Activated CD8-positive, alpha-beta T cell treated with anti-CD3 and anti-CD28 coated beads for 36 hours (primary cell): ENCODE results near the gene CWC22. TPM values are rescaled to one million over a fixed set of nuclear protein-coding genes. Genes with fewer than 3 reads are reported as not detected.

Source experiments
- ATAC-seq: fragments of 200-7000 bp; cut with Tn5 transposase; one replicate; pipeline ENCODE4 v1.10.0; 2021; ENCODE audit warnings: mild to moderate bottlenecking, moderate library complexity
- CTCF ChIA-PET: fragments of 350-600 bp; sonication (Branson Sonifier 250); formaldehyde crosslinking; loops from one replicate; lab custom pipeline; 2021; ENCODE audit warnings: antibody characterized with exemption; lab: Charles Lee
- POLR2A ChIA-PET: fragments of 350-600 bp; sonication (Branson Sonifier 250); formaldehyde crosslinking; loops from one replicate; lab custom pipeline; 2021; ENCODE audit warnings: antibody characterized with exemption; lab: Charles Lee
- DNase-seq: peaks from one replicate; pipeline ENCODE4 v3.0.0-alpha.2; 2020
- H3K27ac Mint-ChIP-seq: one replicate; pipeline ENCODE4 v1.8.0; 2021; ENCODE audit warnings: mild to moderate bottlenecking, mixed read lengths
- H3K27me3 Mint-ChIP-seq: one replicate; pipeline ENCODE4 v1.8.0; 2021; ENCODE audit warnings: mixed read lengths
- H3K36me3 Mint-ChIP-seq: one replicate; pipeline ENCODE4 v1.8.0; 2021; ENCODE audit warnings: low read depth, mixed read lengths
- H3K4me1 Mint-ChIP-seq: one replicate; pipeline ENCODE4 v1.8.0; 2021; ENCODE audit warnings: low read depth, mixed read lengths
- H3K4me3 Mint-ChIP-seq: one replicate; pipeline ENCODE4 v1.8.0; 2021; ENCODE audit warnings: mild to moderate bottlenecking, moderate library complexity, mixed read lengths
- H3K9me3 Mint-ChIP-seq: one replicate; pipeline ENCODE4 v1.8.0; 2021; ENCODE audit warnings: mixed read lengths
- CTCF ChIP-seq: fragments of 200-600 bp; IDR thresholded peaks from one replicate; pipeline ENCODE4 v1.8.0; 2022; ENCODE audit warnings: antibody characterized with exemption, mild to moderate bottlenecking
- intact Hi-C: fragments of 100-400 bp; cut with micrococcal nuclease; formaldehyde crosslinking; loops from one replicate; pipeline ENCODE4 v1.10.0; 2022
- total RNA-seq, 2 experiments: library from RNA; stranded (reverse); gene quantifications; one replicate each; pipeline ENCODE4 v1.2.3, GENCODE V29; 2021

The CWC22 gene
- total RNA-seq, 2 experiments from 2014 or later: 23.4 to 23.9 TPM

- Mint-ChIP-seq H3K9me3 (no peaks in the 10 kb centered on the region), H3K36me3 (peaks cover 46% of the 10 kb centered on the region), H3K27ac (no peak overlapping the region), H3K4me3 (no peak overlapping the region), H3K27me3 (no peaks in the 10 kb centered on the region), H3K4me1 (no peaks in the 10 kb centered on the region)
- ChIA-PET CTCF (no interaction called here), POLR2A (no interaction called here)
- DNase-seq (no peak), ATAC-seq (no peak)
- intact Hi-C loops: no loop called here
- no peak for TF ChIP-seq CTCF
Observed at GRCh38 chr2:179952658-179953057, 54.4 kb downstream of the CWC22 start.

- no peak overlapping the region for H3K4me3 Mint-ChIP-seq
- H3K36me3 Mint-ChIP-seq: peaks cover 44% of the 10 kb centered on the region
- intact Hi-C loops: no loop called here
- DNase-seq (no peak), ATAC-seq (no peak)
- H3K27ac Mint-ChIP-seq: no peak overlapping the region
- no peak for TF ChIP-seq CTCF
- H3K4me1 Mint-ChIP-seq: no peaks in the 10 kb centered on the region
- CTCF ChIA-PET: no interaction called here
- H3K9me3 Mint-ChIP-seq: no peaks in the 10 kb centered on the region
- H3K27me3 Mint-ChIP-seq: no peaks in the 10 kb centered on the region
- POLR2A ChIA-PET: no interaction called here
Observed at GRCh38 chr2:179951680-179952079, 55.4 kb downstream of the CWC22 start.

- no peak for DNase-seq
- Mint-ChIP-seq H3K9me3 (no peaks in the 10 kb centered on the region), H3K27me3 (no peaks in the 10 kb centered on the region), H3K27ac (no peak overlapping the region), H3K36me3 (peaks cover 46% of the 10 kb centered on the region), H3K4me1 (no peaks in the 10 kb centered on the region), H3K4me3 (no peak overlapping the region)
- intact Hi-C loops: no loop called here
- TF ChIP-seq CTCF: no peak
- POLR2A ChIA-PET: no interaction called here
- CTCF ChIA-PET: no interaction called here
- ATAC-seq: no peak
Observed at GRCh38 chr2:179950391-179950790, 56.7 kb downstream of the CWC22 start.

GRCh38 chr2:179949438-179949837 is 57.7 kb downstream of the CWC22 start:
- peaks cover 50% of the 10 kb centered on the region for H3K36me3 Mint-ChIP-seq
- TF ChIP-seq CTCF: no peak
- H3K9me3 Mint-ChIP-seq: no peaks in the 10 kb centered on the region
- POLR2A ChIA-PET: no interaction called here
- no peak overlapping the region for H3K4me3 Mint-ChIP-seq
- H3K4me1 Mint-ChIP-seq: no peaks in the 10 kb centered on the region
- H3K27ac Mint-ChIP-seq: no peak overlapping the region
- CTCF ChIA-PET: interaction anchor here (3.4 kb wide), 1 partner anchor 13 kb away, joined by 10 read pairs; no protein-coding TSS in a partner anchor
- ATAC-seq (no peak), DNase-seq (no peak)
- H3K27me3 Mint-ChIP-seq: no peaks in the 10 kb centered on the region
- intact Hi-C loops: no loop called here

- intact Hi-C loops: no loop called here
- H3K27me3 Mint-ChIP-seq: no peaks in the 10 kb centered on the region
- no peak for TF ChIP-seq CTCF
- H3K27ac Mint-ChIP-seq: no peak overlapping the region
- peaks cover 49% of the 10 kb centered on the region for H3K36me3 Mint-ChIP-seq
- H3K4me3 Mint-ChIP-seq: no peak overlapping the region
- no peaks in the 10 kb centered on the region for H3K9me3 Mint-ChIP-seq
- ATAC-seq (no peak), DNase-seq (no peak)
- H3K4me1 Mint-ChIP-seq: no peaks in the 10 kb centered on the region
- ChIA-PET POLR2A (no interaction called here), CTCF (interaction anchor here (3.4 kb wide), 1 partner anchor 11 kb away, joined by 10 read pairs; no protein-coding TSS in a partner anchor)
Observed at GRCh38 chr2:179948058-179948457, 59.0 kb downstream of the CWC22 start.
